NB4 (cell line): Measurements from ENCODE around the gene NFATC4.

Experiments used
- DNase-seq: peaks from one replicate; pipeline ENCODE4 v3.0.0; 2010; ENCODE audit warnings: low read depth
- H3K4me3 ChIP-seq: one replicate; pipeline ENCODE4 v1.5.1; 2011; ENCODE audit warnings: mild to moderate bottlenecking, low read depth, low read length, moderate library complexity
- CTCF ChIP-seq: IDR thresholded peaks from one replicate; pipeline ENCODE4 v1.5.1; 2012; ENCODE audit warnings: low read depth, low read length
- MAX ChIP-seq: IDR thresholded peaks from 2 replicates; pipeline ENCODE4 v1.6.1; 2011; ENCODE audit warnings: low read depth, low read length
- MYC ChIP-seq: IDR thresholded peaks from 2 replicates; pipeline ENCODE4 v1.6.1; 2011; ENCODE audit warnings: low read depth, low read length
- POLR2A ChIP-seq: IDR thresholded peaks from 2 replicates; pipeline ENCODE4 v1.6.1; 2011; ENCODE audit warnings: mild to moderate bottlenecking; ENCODE audit not compliant: insufficient read length; ENCODE audit errors: extremely low read depth

NFATC4 gene

GRCh38 chr14:24398293-24398652, 30.3 kb downstream of the NFATC4 start:
- H3K4me3 ChIP-seq: no peak overlapping the region
- TF ChIP-seq MAX: no peak
- no peak for TF ChIP-seq CTCF
- TF ChIP-seq MYC: no peak
- TF ChIP-seq POLR2A: no peak
- DNase-seq: no peak

GRCh38 chr14:24398653-24399446, 30.9 kb downstream of the NFATC4 start, which contains the start of gene NYNRIN:
NYNRIN (plus strand) TSS chr14:24399003; CDS start chr14:24399247, 244 bp downstream.
- H3K4me3 ChIP-seq: no peak within 1 kb of the TSS
- no peak for TF ChIP-seq MYC
- TF ChIP-seq CTCF: no peak
- no peak for TF ChIP-seq MAX
- no peak for TF ChIP-seq POLR2A
- peak; percentile 52 for DNase-seq

GRCh38 chr14:24399447-24399822, 31.5 kb downstream of the NFATC4 start:
- TF ChIP-seq POLR2A (no peak), MYC (no peak), MAX (no peak), CTCF (no peak)
- no peak overlapping the region for H3K4me3 ChIP-seq
- DNase-seq: no peak

GRCh38 chr14:24399999-24400718, 32.2 kb downstream of the NFATC4 start:
- no peak overlapping the region for H3K4me3 ChIP-seq
- no peak for DNase-seq
- TF ChIP-seq MAX (no peak), MYC (no peak), POLR2A (no peak), CTCF (no peak)

GRCh38 chr14:24401810-24402702, 34.1 kb downstream of the NFATC4 start:
- H3K4me3 ChIP-seq: no peak overlapping the region
- TF ChIP-seq POLR2A (no peak), CTCF (no peak), MYC (no peak), MAX (no peak)
- no peak for DNase-seq
